Superior temporal gyrus (tissue), 1 donor: ENCODE measurements around the gene USP28.
"Not testable (repeated sequence)": the region's sequence is repeated elsewhere in the genome, so short reads cannot be mapped to it uniquely, and the experiment has no call there.

Experiments used
- DNase-seq: peaks from one replicate; pipeline ENCODE4 v3.0.0-alpha.2; 2016; ENCODE audit errors: extremely low spot score

The USP28 gene

GRCh38 chr11:113835306-113835705, 40.1 kb downstream of the USP28 start:
- DNase-seq = no peak

- peak; percentile 53 for DNase-seq
Measured at GRCh38 chr11:113833151-113833550, 42.2 kb downstream of the USP28 start.

DNA sequence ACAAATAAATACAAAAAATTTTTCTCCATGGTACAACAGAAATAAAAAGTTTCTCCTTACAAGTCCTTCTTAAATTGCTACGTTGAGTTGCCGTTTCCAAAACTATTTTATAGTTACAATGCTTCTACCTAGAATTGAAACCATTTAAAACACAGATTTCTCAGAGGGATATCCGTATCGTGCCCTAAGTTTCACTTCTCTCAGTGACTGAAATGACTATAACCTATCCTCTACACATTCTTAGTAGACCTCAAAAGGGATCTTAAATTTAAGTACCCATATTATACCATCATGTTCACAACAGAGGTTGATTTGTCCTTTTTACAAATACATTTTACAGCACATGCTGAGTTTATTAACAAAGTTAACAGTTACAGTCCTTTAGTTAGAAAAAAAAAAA, 44.1 kb downstream of the USP28 start:
- DNase-seq = no peak

GRCh38 chr11:113829751-113830150, 45.6 kb downstream of the USP28 start:
- peak; percentile 44 for DNase-seq

- peak; percentile 74 for DNase-seq
Measured at GRCh38 chr11:113828191-113828590, 47.2 kb downstream of the USP28 start.

GRCh38 chr11:113827477-113827876, 47.9 kb downstream of the USP28 start:
- DNase-seq = no peak

- DNase-seq = no peak
Measured at GRCh38 chr11:113818426-113818825, 56.9 kb downstream of the USP28 start.

DNA sequence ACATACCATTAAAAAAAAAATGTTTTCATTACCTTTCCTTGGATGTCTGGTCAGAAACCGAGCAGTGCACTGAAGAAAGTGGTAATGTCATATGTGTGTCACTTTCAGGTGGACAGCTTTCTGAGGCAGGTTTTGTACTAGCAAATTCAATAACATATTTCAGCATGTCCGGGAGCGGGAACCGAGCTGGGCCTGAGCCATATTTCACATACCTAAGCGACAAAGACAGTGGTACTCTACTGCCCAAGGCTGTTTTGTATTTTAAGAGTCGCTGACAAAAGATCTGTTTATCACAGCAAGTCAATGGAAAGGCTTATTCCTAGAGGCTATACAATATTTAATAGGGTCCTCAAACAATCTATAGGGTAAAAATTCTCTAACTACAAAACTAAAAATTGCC, 57.7 kb downstream of the USP28 start:
- no peak for DNase-seq

GRCh38 chr11:113817162-113817561, 58.2 kb downstream of the USP28 start:
- no peak for DNase-seq

DNA sequence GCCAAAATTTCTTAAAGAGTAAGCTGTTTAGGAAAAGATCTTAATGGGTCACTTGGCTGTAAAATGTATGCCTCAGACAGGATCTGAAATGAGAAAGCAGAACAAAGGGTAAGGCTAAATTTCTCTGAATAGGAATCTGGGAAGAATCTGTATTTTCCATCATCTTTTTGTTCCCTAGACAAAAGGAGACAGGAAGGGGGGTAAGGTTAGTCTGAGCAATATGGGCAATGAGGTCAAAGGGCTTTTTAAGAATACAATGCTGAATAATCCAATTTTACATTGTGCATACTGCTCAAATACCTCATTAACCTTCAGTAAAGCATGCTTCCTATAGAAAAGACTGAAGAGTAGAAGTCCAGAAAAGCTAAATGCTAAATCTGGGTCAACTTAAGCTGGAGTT, 61.2 kb downstream of the USP28 start:
- DNase-seq = no peak

DNA sequence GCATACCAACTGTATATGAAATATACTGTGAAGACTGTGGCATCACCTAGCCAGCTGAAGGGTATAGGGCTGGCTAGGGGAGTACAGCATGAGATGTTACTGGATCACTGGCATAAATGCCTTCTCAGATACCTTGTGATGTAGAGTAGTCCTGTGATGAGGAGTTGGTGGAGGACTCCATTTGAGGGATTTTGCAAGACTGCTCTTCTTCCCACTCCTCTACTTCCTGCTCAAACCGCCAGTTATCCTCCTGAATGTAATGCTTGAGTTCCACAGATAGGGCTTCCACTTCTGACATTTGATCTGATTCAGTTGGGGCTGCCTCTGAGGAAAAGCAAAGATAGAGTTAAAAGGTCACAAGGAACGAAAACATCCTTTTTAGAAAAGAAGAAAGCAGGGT, 66.4 kb downstream of the USP28 start:
- no peak for DNase-seq

GRCh38 chr11:113806406-113806805, 69.0 kb downstream of the USP28 start:
- no peak for DNase-seq

DNA sequence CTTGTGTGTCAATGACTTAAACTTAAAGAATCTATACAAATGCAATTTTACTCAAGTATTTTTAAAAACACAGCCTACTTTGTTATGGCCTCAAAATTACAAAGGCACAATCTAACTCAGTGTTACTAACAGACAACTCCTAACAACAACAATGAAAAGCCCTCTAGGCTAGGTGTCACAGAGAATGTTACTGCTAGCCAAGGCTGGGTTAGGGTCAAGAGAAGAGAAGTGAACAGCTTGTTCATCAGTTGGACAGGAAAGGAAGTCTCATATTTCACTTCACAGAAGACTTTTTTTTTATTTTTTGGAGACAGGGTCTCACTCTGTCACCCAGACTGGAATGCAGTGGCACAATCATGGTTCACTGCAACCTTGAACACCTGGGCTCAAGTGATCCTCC, 69.7 kb downstream of the USP28 start:
- no peak for DNase-seq

GRCh38 chr11:113802621-113803020, 72.8 kb downstream of the USP28 start:
- DNase-seq = no peak

DNA sequence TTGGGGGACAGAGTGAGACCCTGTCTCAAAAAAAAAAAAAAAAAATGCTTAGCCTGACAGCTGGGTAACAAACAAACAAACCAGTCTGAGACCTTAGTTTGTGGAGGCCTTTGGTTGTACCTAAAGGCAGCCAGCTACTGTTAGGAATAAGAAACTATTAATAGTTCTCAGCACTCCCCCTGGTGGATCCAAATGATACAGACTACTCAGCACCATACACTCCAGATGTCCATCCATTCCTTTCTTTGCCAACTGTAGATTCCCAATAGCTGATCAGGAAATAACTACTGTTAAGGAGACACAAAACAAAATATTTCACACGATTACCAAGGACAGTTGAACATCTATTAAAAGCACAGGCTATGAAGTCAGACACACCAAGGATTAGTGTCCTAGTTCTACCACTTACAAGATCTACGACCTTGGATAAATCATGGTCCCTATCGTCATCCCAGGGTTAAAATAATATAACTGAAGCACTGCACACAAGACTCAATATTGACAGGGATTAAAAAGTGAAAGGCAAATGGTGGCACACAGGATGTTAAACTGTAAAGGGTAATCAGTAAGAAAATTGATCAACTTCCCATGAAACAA, 78.6 kb downstream of the USP28 start:
- peak; percentile 93 for DNase-seq

DNA sequence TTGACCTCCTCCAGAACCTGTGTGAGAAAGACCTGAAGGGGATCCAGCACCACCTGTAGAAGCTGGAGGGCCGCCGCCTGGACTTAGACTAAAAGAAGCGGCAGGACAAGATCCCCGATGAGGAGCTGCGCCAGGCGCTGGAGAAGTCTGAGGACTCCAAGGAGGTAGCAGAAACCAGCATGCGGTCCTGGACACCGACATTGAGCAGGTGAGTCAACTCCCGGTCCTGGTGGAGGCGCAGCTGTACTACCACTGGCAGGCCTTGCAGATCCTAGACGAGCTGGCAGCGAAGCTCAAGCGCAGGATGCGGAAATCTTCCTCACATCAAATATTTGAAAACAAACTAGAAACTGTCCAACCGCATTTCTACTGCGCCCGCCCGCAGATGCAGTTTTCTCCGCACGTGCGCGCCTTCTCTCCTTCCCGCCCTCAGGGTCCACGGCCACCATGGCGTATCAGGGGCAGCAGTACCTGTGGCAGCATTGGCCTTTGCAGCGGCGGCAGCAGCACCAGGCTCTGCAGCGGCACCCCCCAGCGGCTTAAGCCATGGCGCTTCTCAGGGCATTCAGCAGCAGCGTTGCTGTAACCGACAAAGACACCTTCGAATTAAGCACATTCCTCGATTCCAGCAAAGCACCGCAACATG, 85.6 kb downstream of the USP28 start:
- no peak for DNase-seq

DNA sequence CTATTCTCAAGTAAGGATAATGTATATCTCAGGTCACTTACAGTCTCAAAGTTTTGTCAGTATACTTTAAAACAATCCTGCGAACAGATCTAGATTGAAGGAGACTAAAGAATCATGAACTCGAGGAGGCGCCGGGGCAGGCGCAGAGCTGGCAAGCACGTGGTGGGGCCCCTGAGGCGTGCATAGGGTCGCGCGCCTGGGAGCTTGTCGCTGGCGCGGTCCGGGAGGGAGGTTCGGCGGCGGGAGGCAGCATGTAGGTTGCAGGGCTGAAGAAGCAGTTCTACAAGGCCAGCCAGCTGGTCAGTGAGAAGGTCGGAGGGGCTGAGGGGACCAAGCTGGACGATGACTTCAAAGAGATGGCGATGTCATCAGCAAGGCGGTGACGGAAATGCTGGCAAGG, 86.4 kb downstream of the USP28 start:
- not testable (repeated sequence) for DNase-seq

DNA sequence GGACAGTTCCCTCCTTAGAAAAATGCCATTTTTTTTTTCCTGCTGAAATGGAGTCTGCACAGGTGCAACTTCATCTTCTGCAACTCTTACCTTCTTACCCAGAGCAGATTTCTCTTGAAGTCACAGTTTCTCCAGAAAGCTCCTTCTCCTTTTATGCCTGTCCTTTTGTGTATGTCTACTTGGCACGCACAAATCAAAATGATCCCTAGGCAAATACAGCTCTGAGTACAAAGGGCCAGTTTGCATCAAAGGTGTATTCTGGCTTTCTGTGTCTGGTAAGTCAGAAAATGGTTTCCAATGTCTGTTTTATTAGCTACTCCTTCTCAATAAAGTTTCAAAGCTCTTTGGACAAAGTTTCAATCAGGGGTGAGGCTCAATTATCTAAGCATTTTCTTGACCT, 93.2 kb downstream of the USP28 start:
- DNase-seq = no peak

GRCh38 chr11:113781682-113782081, 93.7 kb downstream of the USP28 start:
- DNase-seq = no peak

DNA sequence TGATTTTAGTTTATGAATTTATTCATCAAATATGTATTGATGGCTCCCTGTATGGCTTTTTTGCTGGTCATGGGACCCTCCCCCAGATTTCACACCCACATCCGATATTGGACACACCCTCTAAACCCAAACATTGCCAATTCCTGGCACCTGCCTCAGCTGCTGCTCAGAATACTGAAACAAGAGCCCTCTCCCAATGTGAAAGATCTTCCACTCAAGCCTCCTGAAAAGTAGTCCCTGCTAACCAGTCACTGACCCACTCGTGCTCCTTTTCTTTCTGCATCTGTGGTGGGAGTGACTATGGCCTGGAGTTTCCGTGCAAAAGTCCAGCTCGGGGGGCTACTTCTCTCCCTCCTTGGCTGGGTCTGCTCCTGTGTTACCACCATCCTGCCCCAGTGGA, 95.9 kb downstream of the USP28 start, which contains the start of gene CLDN25:
CLDN25 (plus strand) TSS at position 301 of the 400 bp plus-strand sequence; CDS start at position 301, 0 bp downstream.
- no peak for DNase-seq

- DNase-seq = peak; percentile 91
Measured at GRCh38 chr11:113778111-113778910, 97.1 kb downstream of the USP28 start.

- DNase-seq = no peak
Measured at GRCh38 chr11:113774174-113774503, 101.2 kb downstream of the USP28 start.
